ENCODE data around the gene DDX1. TPM values are rescaled to one million over a fixed set of nuclear protein-coding genes. Genes with fewer than 3 reads are reported as not detected.

Gene DDX1
- total and polyA plus RNA-seq, 10 of the 15 experiments (the other 5 are each of a cell fraction or from before 2014, with no cell fraction given) = 53.2 to 134 (median 85.6) TPM

DNA sequence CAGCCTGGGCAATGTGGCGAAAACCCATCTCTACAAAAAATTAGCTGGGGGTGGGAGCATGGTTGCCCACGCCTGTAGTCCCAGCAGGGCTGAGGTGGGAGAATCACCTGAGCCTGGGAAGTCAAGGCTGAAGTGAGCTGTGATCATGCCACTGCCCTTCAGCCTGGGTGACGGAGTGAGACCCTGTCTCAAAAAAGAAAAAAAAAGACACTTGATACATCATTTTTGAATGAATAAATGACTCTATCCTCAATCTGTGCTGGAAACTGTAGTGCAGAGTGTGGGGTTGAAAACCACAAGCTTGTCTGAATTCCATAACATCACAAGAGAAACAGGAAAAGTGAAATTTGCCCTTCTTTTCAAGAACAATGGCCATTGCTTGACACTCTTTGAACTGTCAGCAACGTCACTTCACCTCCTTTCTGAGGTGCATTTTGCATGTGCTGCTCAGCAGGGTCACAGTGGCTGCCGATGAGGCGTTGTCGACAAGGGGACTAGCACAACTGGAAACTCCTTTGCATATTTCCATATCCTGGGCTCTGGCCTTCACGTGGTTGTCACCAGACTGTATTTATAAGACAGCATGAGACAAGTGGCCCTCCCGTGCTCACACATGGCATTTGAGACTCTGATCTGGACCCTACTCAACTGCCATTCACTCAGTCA is 54.2 kb downstream of the DDX1 start (continued):
- TF ChIP-seq, protein P1, sequence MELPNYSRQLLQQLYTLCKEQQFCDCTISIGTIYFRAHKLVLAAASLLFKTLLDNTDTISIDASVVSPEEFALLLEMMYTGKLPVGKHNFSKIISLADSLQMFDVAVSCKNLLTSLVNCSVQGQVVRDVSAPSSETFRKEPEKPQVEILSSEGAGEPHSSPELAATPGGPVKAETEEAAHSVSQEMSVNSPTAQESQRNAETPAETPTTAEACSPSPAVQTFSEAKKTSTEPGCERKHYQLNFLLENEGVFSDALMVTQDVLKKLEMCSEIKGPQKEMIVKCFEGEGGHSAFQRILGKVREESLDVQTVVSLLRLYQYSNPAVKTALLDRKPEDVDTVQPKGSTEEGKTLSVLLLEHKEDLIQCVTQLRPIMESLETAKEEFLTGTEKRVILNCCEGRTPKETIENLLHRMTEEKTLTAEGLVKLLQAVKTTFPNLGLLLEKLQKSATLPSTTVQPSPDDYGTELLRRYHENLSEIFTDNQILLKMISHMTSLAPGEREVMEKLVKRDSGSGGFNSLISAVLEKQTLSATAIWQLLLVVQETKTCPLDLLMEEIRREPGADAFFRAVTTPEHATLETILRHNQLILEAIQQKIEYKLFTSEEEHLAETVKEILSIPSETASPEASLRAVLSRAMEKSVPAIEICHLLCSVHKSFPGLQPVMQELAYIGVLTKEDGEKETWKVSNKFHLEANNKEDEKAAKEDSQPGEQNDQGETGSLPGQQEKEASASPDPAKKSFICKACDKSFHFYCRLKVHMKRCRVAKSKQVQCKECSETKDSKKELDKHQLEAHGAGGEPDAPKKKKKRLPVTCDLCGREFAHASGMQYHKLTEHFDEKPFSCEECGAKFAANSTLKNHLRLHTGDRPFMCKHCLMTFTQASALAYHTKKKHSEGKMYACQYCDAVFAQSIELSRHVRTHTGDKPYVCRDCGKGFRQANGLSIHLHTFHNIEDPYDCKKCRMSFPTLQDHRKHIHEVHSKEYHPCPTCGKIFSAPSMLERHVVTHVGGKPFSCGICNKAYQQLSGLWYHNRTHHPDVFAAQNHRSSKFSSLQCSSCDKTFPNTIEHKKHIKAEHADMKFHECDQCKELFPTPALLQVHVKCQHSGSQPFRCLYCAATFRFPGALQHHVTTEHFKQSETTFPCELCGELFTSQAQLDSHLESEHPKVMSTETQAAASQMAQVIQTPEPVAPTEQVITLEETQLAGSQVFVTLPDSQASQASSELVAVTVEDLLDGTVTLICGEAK (IDR thresholded peaks at IDR 0.05; ENCODE audit: borderline replicate concordance) = no peak

DNA sequence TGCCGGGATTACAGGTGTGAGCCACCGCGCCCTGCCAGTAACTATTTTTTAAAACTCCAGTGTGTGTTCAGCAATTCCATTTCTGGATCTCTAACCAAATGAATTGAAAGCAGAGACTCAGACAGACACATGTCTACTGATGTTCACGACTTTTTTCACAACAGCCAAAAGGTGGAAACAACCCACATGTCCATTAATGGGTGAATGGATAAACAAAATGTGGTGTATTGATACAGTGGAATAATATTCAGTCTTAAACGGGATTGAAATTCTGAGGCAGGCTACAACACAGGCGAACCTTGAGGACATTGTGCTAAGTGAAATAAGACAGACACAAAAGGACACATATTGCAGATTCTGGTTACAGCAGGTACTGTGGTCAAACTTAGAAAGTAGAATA is 55.0 kb downstream of the DDX1 start:
- RAD21 ChIA-PET (ENCODE audit: unreplicated experiment) = no interaction called here
- H4K20me1 ChIP-seq (ENCODE audit: control insufficient read depth, insufficient read depth) = no peaks in the 10 kb centered on the region
- intact Hi-C loops (cut with micrococcal nuclease; ENCODE audit: unreplicated experiment) = no loop called here
- no peaks in the 10 kb centered on the region for H3K79me2 ChIP-seq (ENCODE audit: control insufficient read depth, insufficient read depth, low read length)
- no peaks in the 10 kb centered on the region; a peak in 1 of 4 replicates for H3K27me3 ChIP-seq (replicated peaks in 1 of 2; ENCODE audit: control insufficient read depth in 2 of 2, insufficient read depth in 2 of 2, low read length in 1 of 2)
- ATAC-seq = no peak
- in situ Hi-C loops (cut with MboI) = loop anchor here (10.0 kb wide), 2 partner anchors 968 to 1108 kb away; no protein-coding TSS in a partner anchor
- POLR2A ChIA-PET = no interaction called here
- no peak overlapping the region for H3K9ac ChIP-seq (ENCODE audit: control insufficient read depth, insufficient read depth, low read length)
- H3K27ac ChIP-seq (ENCODE audit: control insufficient read depth, insufficient read depth) = no peak overlapping the region
- DNase-seq (ENCODE audit: low read depth, low spot score) = no peak
- CTCF ChIA-PET = no interaction called here
- no peaks in the 10 kb centered on the region for H3K36me3 ChIP-seq (ENCODE audit: control insufficient read depth in 2 of 2, insufficient read depth in 2 of 2, low read length in 1 of 2)
- WGBS (ENCODE audit: insufficient coverage, insufficient replicate concordance, low lambda C conversion rate, missing lambda C conversion rate) = 69% methylated on average over 6 of the region's 6 CpGs
- no peaks in the 10 kb centered on the region for H3K9me3 ChIP-seq (replicated peaks; ENCODE audit: control insufficient read depth, insufficient read depth, low read length)
- H3K4me2 ChIP-seq (ENCODE audit: control insufficient read depth, insufficient read depth) = no peak overlapping the region
- H3K4me3 ChIP-seq = no peak overlapping the region
- SMC1A ChIA-PET (ENCODE audit: uncharacterized antibody, unreplicated experiment) = no interaction called here
- no peaks in the 10 kb centered on the region for H3K4me1 ChIP-seq (ENCODE audit: control insufficient read depth, insufficient read depth, low read length)
- H2AFZ ChIP-seq (ENCODE audit: control insufficient read depth, low read depth, low read length) = no peak overlapping the region
- FAIRE-seq = no peak
- no TSS peak for BruUV-seq (replicated peaks)
- no peak for TF ChIP-seq YY1 (IDR thresholded peaks at IDR 0.05; ENCODE audit: low read depth, low read length)
- TF ChIP-seq, protein P2, sequence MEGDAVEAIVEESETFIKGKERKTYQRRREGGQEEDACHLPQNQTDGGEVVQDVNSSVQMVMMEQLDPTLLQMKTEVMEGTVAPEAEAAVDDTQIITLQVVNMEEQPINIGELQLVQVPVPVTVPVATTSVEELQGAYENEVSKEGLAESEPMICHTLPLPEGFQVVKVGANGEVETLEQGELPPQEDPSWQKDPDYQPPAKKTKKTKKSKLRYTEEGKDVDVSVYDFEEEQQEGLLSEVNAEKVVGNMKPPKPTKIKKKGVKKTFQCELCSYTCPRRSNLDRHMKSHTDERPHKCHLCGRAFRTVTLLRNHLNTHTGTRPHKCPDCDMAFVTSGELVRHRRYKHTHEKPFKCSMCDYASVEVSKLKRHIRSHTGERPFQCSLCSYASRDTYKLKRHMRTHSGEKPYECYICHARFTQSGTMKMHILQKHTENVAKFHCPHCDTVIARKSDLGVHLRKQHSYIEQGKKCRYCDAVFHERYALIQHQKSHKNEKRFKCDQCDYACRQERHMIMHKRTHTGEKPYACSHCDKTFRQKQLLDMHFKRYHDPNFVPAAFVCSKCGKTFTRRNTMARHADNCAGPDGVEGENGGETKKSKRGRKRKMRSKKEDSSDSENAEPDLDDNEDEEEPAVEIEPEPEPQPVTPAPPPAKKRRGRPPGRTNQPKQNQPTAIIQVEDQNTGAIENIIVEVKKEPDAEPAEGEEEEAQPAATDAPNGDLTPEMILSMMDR (IDR thresholded peaks at IDR 0.05 in 2 of 3, conservative IDR thresholded peaks at IDR 0.05 in 1 of 3; ENCODE audit: control insufficient read depth in 2 of 3, extremely low read depth in 1 of 3, insufficient read depth in 1 of 3, low read depth in 3 of 3, low read length in 3 of 3) = no peak
- TF ChIP-seq EZH2 (IDR thresholded peaks at IDR 0.05; ENCODE audit: borderline replicate concordance, control insufficient read depth, low read depth, low read length) = no peak
- TF ChIP-seq, protein P3, sequence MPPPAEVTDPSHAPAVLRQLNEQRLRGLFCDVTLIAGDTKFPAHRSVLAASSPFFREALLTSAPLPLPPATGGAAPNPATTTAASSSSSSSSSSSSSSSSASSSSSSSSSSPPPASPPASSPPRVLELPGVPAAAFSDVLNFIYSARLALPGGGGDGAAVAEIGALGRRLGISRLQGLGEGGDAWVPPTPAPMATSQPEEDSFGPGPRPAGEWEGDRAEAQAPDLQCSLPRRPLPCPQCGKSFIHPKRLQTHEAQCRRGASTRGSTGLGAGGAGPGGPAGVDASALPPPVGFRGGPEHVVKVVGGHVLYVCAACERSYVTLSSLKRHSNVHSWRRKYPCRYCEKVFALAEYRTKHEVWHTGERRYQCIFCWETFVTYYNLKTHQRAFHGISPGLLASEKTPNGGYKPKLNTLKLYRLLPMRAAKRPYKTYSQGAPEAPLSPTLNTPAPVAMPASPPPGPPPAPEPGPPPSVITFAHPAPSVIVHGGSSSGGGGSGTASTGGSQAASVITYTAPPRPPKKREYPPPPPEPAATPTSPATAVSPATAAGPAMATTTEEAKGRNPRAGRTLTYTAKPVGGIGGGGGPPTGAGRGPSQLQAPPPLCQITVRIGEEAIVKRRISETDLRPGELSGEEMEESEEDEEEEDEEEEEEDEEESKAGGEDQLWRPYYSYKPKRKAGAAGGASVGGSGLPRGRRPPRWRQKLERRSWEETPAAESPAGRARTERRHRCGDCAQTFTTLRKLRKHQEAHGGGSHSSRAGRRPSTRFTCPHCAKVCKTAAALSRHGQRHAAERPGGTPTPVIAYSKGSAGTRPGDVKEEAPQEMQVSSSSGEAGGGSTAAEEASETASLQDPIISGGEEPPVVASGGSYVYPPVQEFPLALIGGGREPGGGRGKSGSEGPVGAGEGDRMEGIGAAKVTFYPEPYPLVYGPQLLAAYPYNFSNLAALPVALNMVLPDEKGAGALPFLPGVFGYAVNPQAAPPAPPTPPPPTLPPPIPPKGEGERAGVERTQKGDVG (CRISPR knock-in tag; IDR thresholded peaks at IDR 0.05) = no peak
- TF ChIP-seq, protein P4, sequence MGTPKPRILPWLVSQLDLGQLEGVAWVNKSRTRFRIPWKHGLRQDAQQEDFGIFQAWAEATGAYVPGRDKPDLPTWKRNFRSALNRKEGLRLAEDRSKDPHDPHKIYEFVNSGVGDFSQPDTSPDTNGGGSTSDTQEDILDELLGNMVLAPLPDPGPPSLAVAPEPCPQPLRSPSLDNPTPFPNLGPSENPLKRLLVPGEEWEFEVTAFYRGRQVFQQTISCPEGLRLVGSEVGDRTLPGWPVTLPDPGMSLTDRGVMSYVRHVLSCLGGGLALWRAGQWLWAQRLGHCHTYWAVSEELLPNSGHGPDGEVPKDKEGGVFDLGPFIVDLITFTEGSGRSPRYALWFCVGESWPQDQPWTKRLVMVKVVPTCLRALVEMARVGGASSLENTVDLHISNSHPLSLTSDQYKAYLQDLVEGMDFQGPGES (IDR thresholded peaks at IDR 0.05) = no peak
- TF ChIP-seq ATF7 (IDR thresholded peaks at IDR 0.05; ENCODE audit: low read depth) = no peak
